Endothelial cell of umbilical vein (primary cell): ENCODE results near the gene PIK3R1. TPM values are rescaled to one million over a fixed set of nuclear protein-coding genes. Genes with fewer than 3 reads are reported as not detected.

Experiments
- BruUV-seq: library from RNA; stranded (reverse); fragments of 400-500 nt; replicated peaks from 2 replicates; lab custom pipeline; 2021; lab: Mats Ljungman, UMichigan
- CTCF ChIA-PET: fragments of 300-600, 350-600 bp; sonication (Branson Sonifier 250); formaldehyde crosslinking; loops from one replicate; lab custom pipeline; 2021; ENCODE audit warnings: antibody characterized with exemption, inconsistent platforms; lab: Charles Lee
- POLR2A ChIA-PET: fragments of 300-600, 350-600 bp; sonication (Branson Sonifier 250); formaldehyde crosslinking; loops from one replicate; lab custom pipeline; 2021; ENCODE audit warnings: antibody characterized with exemption, inconsistent platforms; lab: Charles Lee
- DNase-seq: peaks from one replicate; pipeline ENCODE4 v3.0.0-alpha.2; 2011; ENCODE audit warnings: low read depth, low spot score
- FAIRE-seq: peaks from 2 replicates; lab custom pipeline; 2011; peaks lifted over from hg19 to GRCh38; lab: Jason Lieb, UNC
- H2AFZ ChIP-seq: 2 replicates; pipeline ENCODE4 v1.6.0; 2012; ENCODE audit warnings: low read depth, low read length, control low read depth, inconsistent platforms
- H3K27ac ChIP-seq: 2 replicates; pipeline ENCODE4 v1.5.1; 2011; ENCODE audit warnings: low read depth, mild to moderate bottlenecking, control low read depth, low read length, moderate library complexity; ENCODE audit not compliant: insufficient read depth
- H3K27me3 ChIP-seq, 2 experiments: 2 replicates each; pipeline versions ENCODE4 v1.6.0 to v1.6.1; 2011; ENCODE audit warnings: low read length in 2 of 2, mixed read lengths in 1 of 2; ENCODE audit not compliant: control insufficient read depth in 2 of 2, insufficient read depth in 2 of 2
- H3K36me3 ChIP-seq, 2 experiments: 2 replicates in 1 of 2; 3 replicates in 1 of 2; pipeline ENCODE4 v1.5.1; 2011; ENCODE audit warnings: low read length in 2 of 2, mild to moderate bottlenecking in 1 of 2, moderate library complexity in 1 of 2; ENCODE audit not compliant: control insufficient read depth in 2 of 2, insufficient read depth in 2 of 2; ENCODE audit errors: extremely low read depth in 1 of 2
- H3K4me1 ChIP-seq: 3 replicates; pipeline ENCODE4 v1.5.1; 2011; ENCODE audit warnings: mild to moderate bottlenecking, low read length; ENCODE audit not compliant: control insufficient read depth, insufficient read depth; ENCODE audit errors: extremely low read depth
- H3K4me2 ChIP-seq: 2 replicates; pipeline ENCODE4 v1.6.1; 2011; ENCODE audit warnings: low read length, control low read depth, mixed read lengths; ENCODE audit not compliant: insufficient read depth
- H3K4me3 ChIP-seq, 3 experiments: fragments of 200-600 bp in 1 of 3; sonication (generic), shearing (Covaris generic) in 1 of 3; replicated peaks in 1 of 3; 2 replicates each; pipeline ENCODE4 v1.5.1; 2011 to 2016; ENCODE audit warnings: control low read depth in 3 of 3, low read length in 3 of 3, mild to moderate bottlenecking in 2 of 3, inconsistent platforms in 1 of 3, low read depth in 1 of 3, moderate library complexity in 1 of 3; ENCODE audit not compliant: insufficient read depth in 1 of 3
- H3K79me2 ChIP-seq: 2 replicates; pipeline ENCODE4 v1.6.0; 2012; ENCODE audit warnings: low read length, inconsistent platforms; ENCODE audit not compliant: control insufficient read depth, insufficient read depth
- H3K9ac ChIP-seq: replicated peaks from 2 replicates; pipeline ENCODE3; 2011; ENCODE audit warnings: low read length, control low read depth; ENCODE audit not compliant: insufficient read depth; ENCODE audit errors: extremely low read depth
- H3K9me1 ChIP-seq: replicated peaks from 3 replicates; pipeline ENCODE4 v1.6.0; 2011; ENCODE audit warnings: mild to moderate bottlenecking, low read length; ENCODE audit not compliant: control insufficient read depth, insufficient read depth; ENCODE audit errors: extremely low read depth
- H3K9me3 ChIP-seq: replicated peaks from 2 replicates; pipeline ENCODE4 v1.5.1; 2012; ENCODE audit warnings: low read length, inconsistent platforms; ENCODE audit not compliant: control insufficient read depth, insufficient read depth
- H4K20me1 ChIP-seq: replicated peaks from 2 replicates; pipeline ENCODE3; 2011; ENCODE audit warnings: mild to moderate bottlenecking, low read length; ENCODE audit not compliant: control insufficient read depth, insufficient read depth; ENCODE audit errors: extremely low read depth
- JUN ChIP-seq: IDR thresholded peaks from 2 replicates; pipeline ENCODE4 v1.6.1; 2011; ENCODE audit warnings: borderline replicate concordance, low read depth; ENCODE audit not compliant: insufficient read length, insufficient read depth
- MYC ChIP-seq: IDR thresholded peaks from one replicate; pipeline ENCODE4 v1.6.1; 2011; ENCODE audit warnings: mild to moderate bottlenecking, low read depth, low read length
- POLR2A ChIP-seq: IDR thresholded peaks from 2 replicates; pipeline ENCODE4 v1.6.1; 2012; ENCODE audit warnings: low read depth, mild to moderate bottlenecking, control low read depth, low read length
- POLR2AphosphoS5 ChIP-seq: IDR thresholded peaks from 2 replicates; pipeline ENCODE4 v1.6.1; 2012; ENCODE audit warnings: low read depth, mild to moderate bottlenecking, control low read depth, low read length, moderate library complexity; ENCODE audit not compliant: insufficient read depth
- dilution Hi-C: fragments of 300-500 bp; cut with MboI; formaldehyde crosslinking; loops from one replicate; pipeline ENCODE4 v1.15.0; 2019; ENCODE audit warnings: low sequenced_read_pairs; ENCODE audit not compliant: extremely low pct_ligation_motif_present
- intact Hi-C: fragments of 100-400 bp; cut with micrococcal nuclease; formaldehyde crosslinking; loops from one replicate; pipeline ENCODE4 v1.10.0; 2022
- polyA plus RNA-seq, 4 experiments: library from polyadenylated mRNA; depleted of rRNA in 3 of 4; stranded (reverse) in 3 of 4; unstranded in 1 of 4; fragments of >200 nt; gene quantifications; 2 replicates each; pipeline versions ENCODE4 v1.2.1 to v1.2.3, GENCODE V29; 2011 to 2012; ENCODE audit warnings: missing spikeins in 1 of 4
- total RNA-seq: library from RNA; stranded (reverse); gene quantifications from 2 replicates; pipeline ENCODE4 v1.2.3, GENCODE V29; 2021
- TF ChIP-seq, protein P1 (sequence below): IDR thresholded peaks from 2 replicates; pipeline ENCODE4 v1.6.1; 2011; ENCODE audit not compliant: insufficient read depth, insufficient read length
- TF ChIP-seq, protein P2 (sequence below), 2 donors: IDR thresholded peaks; 1 replicate in 1 of 2; 2 replicates in 1 of 2; pipeline ENCODE4 v1.5.1; 2011; ENCODE audit warnings: low read length in 2 of 2, mild to moderate bottlenecking in 2 of 2, moderate library complexity in 2 of 2, control low read depth in 1 of 2, inconsistent platforms in 1 of 2, low read depth in 1 of 2; ENCODE audit not compliant: insufficient read depth in 1 of 2; ENCODE audit errors: extremely low read depth in 1 of 2

PIK3R1 gene
- total and polyA plus RNA-seq, 2 donors (not counting 3 experiments of a cell fraction or from before 2014, with no cell fraction given) = 2.8 to 30.0 TPM

DNA sequence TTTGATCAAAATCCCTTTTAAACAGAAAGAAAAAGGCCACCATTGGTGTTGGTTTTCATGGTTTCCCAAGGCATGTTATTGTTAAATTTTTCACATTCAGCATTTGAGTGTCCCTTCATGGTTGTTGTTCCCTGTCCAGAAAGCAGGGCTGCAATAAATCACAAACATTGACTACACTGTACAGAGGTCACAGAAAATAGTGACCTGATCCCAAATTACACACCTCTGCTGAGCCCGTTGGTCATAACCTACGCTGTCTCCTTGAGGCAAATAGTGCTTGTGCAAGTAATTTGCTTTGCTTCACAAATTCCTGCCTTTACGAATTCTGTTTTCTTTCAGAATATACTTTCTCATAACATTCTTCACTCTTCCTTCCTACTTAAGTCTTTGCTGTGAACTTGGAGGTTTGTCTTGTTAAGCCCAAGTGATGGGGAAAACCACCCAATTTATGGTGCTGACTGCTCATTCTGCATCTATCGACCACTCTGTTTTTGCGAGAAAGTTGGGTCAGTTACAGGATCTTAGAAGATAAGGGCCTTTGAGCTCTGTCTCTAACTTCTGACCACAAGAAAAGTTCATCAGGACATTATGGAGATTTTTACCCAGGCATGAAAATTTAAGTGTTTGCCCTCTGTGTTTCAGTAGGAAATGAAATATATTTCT, 16.0 kb downstream of the PIK3R1 start:
- Histone ChIP-seq H3K79me2 (peaks cover 43% of the 10 kb centered on the region), H3K27ac (no peak overlapping the region), H3K27me3 (no peaks in the 10 kb centered on the region), H3K4me3 (no peak overlapping the region), H3K36me3 (peaks cover 0 to 2% of the 10 kb centered on the region in 2 experiments), H3K4me1 (peaks cover 10% of the 10 kb centered on the region), H3K9ac (no peak overlapping the region), H4K20me1 (peaks cover 3% of the 10 kb centered on the region), H3K4me2 (no peak overlapping the region), H3K9me1 (no peaks in the 10 kb centered on the region), H2AFZ (no peak overlapping the region), H3K9me3 (no peaks in the 10 kb centered on the region)
- ChIA-PET CTCF (interaction anchor here (1.1 kb wide), 1 partner anchor 17 kb away, joined by 4 read pairs; no protein-coding TSS in a partner anchor), POLR2A (no interaction called here)
- no TSS peak for BruUV-seq
- no peak for FAIRE-seq
- intact Hi-C loops (no loop called here), dilution Hi-C loops (no loop called here)
- TF ChIP-seq POLR2AphosphoS5 (no peak), MYC (no peak), POLR2A (no peak)
- DNase-seq = no peak

DNA sequence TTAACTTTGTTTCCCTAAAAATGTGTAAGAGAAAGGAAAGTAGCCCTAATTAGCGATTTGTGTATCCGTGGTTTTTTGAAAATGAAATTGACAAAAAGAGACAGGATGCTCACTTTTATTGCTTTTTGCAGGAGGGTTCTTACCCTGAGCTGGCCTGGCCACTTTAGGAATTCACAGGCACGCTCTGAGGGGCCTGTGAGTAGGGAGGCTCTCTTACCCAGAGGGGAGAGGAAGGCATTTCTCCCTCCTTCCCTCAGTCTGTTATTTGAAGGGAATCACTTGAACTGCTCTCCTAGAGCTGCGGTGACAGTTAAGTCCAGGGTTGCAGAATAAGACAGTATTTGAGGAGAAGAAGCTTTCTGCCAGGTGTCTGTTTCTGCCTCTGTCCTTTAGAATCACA, 16.7 kb downstream of the PIK3R1 start:
- no peak overlapping the region for H2AFZ ChIP-seq
- DNase-seq (no peak), FAIRE-seq (no peak)
- peaks cover 43% of the 10 kb centered on the region for H3K79me2 ChIP-seq
- dilution Hi-C loops (no loop called here), intact Hi-C loops (no loop called here)
- no peak overlapping the region for H3K27ac ChIP-seq
- H3K4me2 ChIP-seq = no peak overlapping the region
- H3K9me3 ChIP-seq = no peaks in the 10 kb centered on the region
- H3K9ac ChIP-seq = no peak overlapping the region
- no peaks in the 10 kb centered on the region for H3K9me1 ChIP-seq
- TF ChIP-seq, protein P1, sequence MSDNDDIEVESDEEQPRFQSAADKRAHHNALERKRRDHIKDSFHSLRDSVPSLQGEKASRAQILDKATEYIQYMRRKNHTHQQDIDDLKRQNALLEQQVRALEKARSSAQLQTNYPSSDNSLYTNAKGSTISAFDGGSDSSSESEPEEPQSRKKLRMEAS = no peak
- TF ChIP-seq MYC (no peak), JUN (no peak)
- TF ChIP-seq, protein P2, sequence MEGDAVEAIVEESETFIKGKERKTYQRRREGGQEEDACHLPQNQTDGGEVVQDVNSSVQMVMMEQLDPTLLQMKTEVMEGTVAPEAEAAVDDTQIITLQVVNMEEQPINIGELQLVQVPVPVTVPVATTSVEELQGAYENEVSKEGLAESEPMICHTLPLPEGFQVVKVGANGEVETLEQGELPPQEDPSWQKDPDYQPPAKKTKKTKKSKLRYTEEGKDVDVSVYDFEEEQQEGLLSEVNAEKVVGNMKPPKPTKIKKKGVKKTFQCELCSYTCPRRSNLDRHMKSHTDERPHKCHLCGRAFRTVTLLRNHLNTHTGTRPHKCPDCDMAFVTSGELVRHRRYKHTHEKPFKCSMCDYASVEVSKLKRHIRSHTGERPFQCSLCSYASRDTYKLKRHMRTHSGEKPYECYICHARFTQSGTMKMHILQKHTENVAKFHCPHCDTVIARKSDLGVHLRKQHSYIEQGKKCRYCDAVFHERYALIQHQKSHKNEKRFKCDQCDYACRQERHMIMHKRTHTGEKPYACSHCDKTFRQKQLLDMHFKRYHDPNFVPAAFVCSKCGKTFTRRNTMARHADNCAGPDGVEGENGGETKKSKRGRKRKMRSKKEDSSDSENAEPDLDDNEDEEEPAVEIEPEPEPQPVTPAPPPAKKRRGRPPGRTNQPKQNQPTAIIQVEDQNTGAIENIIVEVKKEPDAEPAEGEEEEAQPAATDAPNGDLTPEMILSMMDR (IDR thresholded peaks at IDR 0.05; ENCODE audit: extremely low read depth in 1 of 2, insufficient read depth in 1 of 2, low read depth in 1 of 2, low read length in 2 of 2) = no peak
- CTCF ChIA-PET = interaction anchor here (1.1 kb wide), 1 partner anchor 17 kb away, joined by 4 read pairs; no protein-coding TSS in a partner anchor
- POLR2A ChIA-PET = no interaction called here
- peaks cover 5% of the 10 kb centered on the region for H4K20me1 ChIP-seq
- H3K4me1 ChIP-seq = peaks cover 10% of the 10 kb centered on the region
- no peaks in the 10 kb centered on the region for H3K27me3 ChIP-seq
- BruUV-seq = no TSS peak
- no peak overlapping the region for H3K4me3 ChIP-seq
- H3K36me3 ChIP-seq = no peaks in the 10 kb centered on the region
